NB4 (cell line): ENCODE measurements around the gene ATP1A4.

Experiments used
- MYC ChIP-seq: IDR thresholded peaks from 2 replicates; pipeline ENCODE4 v1.6.1; 2011; ENCODE audit warnings: low read depth, low read length
- POLR2A ChIP-seq: IDR thresholded peaks from 2 replicates; pipeline ENCODE4 v1.6.1; 2011; ENCODE audit warnings: mild to moderate bottlenecking; ENCODE audit not compliant: insufficient read length; ENCODE audit errors: extremely low read depth
- TF ChIP-seq, protein P1 (sequence below): IDR thresholded peaks from one replicate; pipeline ENCODE4 v1.5.1; 2012; ENCODE audit warnings: low read depth, low read length

DNA sequence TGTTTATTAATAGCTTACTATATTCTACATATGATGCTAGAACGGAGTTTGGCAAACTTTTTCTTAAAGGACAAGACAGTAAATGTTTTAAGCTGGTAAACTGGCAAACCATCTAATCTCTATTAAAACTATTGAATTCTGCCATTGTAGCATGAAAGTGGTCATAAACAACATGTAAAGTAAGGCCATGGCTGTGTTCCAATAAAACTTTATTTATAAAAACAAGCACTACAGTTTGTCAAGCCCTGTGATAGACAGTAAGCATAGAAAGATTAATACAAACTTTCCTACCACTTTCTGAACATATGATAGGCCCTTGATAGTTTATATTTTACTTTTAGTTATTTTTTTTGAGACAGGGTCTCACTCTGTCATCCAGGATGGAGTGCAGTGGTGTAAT is 76.2 kb downstream of the ATP1A4 start:
- no peak for TF ChIP-seq POLR2A
- TF ChIP-seq, protein P1, sequence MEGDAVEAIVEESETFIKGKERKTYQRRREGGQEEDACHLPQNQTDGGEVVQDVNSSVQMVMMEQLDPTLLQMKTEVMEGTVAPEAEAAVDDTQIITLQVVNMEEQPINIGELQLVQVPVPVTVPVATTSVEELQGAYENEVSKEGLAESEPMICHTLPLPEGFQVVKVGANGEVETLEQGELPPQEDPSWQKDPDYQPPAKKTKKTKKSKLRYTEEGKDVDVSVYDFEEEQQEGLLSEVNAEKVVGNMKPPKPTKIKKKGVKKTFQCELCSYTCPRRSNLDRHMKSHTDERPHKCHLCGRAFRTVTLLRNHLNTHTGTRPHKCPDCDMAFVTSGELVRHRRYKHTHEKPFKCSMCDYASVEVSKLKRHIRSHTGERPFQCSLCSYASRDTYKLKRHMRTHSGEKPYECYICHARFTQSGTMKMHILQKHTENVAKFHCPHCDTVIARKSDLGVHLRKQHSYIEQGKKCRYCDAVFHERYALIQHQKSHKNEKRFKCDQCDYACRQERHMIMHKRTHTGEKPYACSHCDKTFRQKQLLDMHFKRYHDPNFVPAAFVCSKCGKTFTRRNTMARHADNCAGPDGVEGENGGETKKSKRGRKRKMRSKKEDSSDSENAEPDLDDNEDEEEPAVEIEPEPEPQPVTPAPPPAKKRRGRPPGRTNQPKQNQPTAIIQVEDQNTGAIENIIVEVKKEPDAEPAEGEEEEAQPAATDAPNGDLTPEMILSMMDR, result no peak
- TF ChIP-seq MYC, result no peak
